ENCODE measurements around the gene DGKH. TPM values are rescaled to one million over a fixed set of nuclear protein-coding genes. Genes with fewer than 3 reads are reported as not detected.
A peak's percentile ranks its signal among the peaks of the same experiment; 100 is the strongest.

Gene DGKH
- total RNA-seq, 2 experiments from 2014 or later = 6.0 TPM

DNA sequence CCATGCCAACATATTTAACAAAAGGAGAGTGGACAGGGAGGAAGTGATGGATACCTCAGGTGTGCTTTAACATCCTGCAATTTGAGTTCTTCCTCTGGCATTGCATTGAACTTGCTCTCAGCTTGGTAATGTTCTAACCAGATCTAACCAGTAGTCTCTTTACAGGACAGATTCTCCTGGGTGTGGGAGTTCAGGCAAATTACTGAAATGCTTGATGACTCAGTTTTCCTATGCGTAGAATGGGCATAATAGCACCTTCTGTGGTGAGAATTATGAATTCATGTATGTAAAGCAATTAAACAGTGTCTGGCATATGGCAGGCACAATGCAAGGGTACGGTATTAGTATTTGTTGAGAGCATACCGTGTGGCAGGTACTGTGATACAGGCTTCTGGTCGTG, 227.1 kb downstream of the DGKH start:
- ATAC-seq (ENCODE audit: poor library complexity) (no peak), DNase-seq (peak in 2 of 14 experiments; percentile 20 to 32)
- POLR2A ChIA-PET = no interaction called here
- Histone ChIP-seq H3K27ac (ENCODE audit: low read depth in 1 of 2, low read length in 2 of 2) (peak overlapping the region in 1 of 2 donors; percentile 18), H3K27me3 (ENCODE audit: control insufficient read depth in 1 of 2, insufficient read depth in 2 of 2, low read length in 2 of 2) (no peaks in the 10 kb centered on the region), H3K4me1 (ENCODE audit: insufficient read depth, low read length) (peaks cover 42% of the 10 kb centered on the region), H3K9me3 (ENCODE audit: control insufficient read depth in 1 of 2, insufficient read depth in 1 of 2, low read length in 2 of 2) (no peaks in the 10 kb centered on the region), H3K36me3 (ENCODE audit: insufficient read depth, low read length) (no peaks in the 10 kb centered on the region), H3K4me3 (ENCODE audit: low read length) (no peak overlapping the region)
- Mint-ChIP-seq H3K36me3 (ENCODE audit: low read depth) (peaks cover 25% of the 10 kb centered on the region), H3K27me3 (no peaks in the 10 kb centered on the region), H3K4me3 (peak overlapping the region; percentile 56), H3K4me1 (ENCODE audit: low read depth) (peaks cover 53% of the 10 kb centered on the region), H3K9me3 (no peaks in the 10 kb centered on the region), H3K27ac (no peak overlapping the region)
- TF ChIP-seq, protein P1, sequence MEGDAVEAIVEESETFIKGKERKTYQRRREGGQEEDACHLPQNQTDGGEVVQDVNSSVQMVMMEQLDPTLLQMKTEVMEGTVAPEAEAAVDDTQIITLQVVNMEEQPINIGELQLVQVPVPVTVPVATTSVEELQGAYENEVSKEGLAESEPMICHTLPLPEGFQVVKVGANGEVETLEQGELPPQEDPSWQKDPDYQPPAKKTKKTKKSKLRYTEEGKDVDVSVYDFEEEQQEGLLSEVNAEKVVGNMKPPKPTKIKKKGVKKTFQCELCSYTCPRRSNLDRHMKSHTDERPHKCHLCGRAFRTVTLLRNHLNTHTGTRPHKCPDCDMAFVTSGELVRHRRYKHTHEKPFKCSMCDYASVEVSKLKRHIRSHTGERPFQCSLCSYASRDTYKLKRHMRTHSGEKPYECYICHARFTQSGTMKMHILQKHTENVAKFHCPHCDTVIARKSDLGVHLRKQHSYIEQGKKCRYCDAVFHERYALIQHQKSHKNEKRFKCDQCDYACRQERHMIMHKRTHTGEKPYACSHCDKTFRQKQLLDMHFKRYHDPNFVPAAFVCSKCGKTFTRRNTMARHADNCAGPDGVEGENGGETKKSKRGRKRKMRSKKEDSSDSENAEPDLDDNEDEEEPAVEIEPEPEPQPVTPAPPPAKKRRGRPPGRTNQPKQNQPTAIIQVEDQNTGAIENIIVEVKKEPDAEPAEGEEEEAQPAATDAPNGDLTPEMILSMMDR (IDR thresholded peaks at IDR 0.05) = no peak
- intact Hi-C loops (cut with DNase I, micrococcal nuclease) = loop anchor here (10.0 kb wide), 2 partner anchors 119 to 1261 kb away; partner anchors contain the start of gene ELF1 (in 1 of the 2)
- CTCF ChIA-PET = no interaction called here

DNA sequence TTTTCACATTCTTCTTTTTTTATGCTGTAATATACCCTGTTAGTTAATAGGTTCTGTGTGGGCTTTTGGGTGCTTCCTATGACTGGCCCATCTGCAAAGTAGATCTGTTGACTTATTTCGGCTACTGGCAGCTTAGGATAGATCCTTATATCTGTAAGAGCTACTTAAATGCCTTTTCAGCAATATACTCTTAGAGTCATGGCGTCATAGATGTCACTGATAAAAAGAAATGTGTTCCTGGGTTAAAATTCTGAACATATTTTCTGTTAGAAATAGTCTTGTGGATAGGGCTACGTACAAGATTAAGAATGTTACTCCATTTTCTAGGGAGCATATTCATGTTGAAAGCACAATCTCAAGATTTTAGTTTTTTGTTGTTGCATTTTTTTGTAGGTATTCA, 228.2 kb downstream of the DGKH start:
- Histone ChIP-seq H3K36me3 (ENCODE audit: insufficient read depth, low read length) (no peaks in the 10 kb centered on the region), H3K4me3 (ENCODE audit: low read length) (no peak overlapping the region), H3K9me3 (ENCODE audit: control insufficient read depth in 1 of 2, insufficient read depth in 1 of 2, low read length in 2 of 2) (no peaks in the 10 kb centered on the region), H3K4me1 (ENCODE audit: insufficient read depth, low read length) (peaks cover 35% of the 10 kb centered on the region), H3K27me3 (ENCODE audit: control insufficient read depth in 1 of 2, insufficient read depth in 2 of 2, low read length in 2 of 2) (no peaks in the 10 kb centered on the region), H3K27ac (ENCODE audit: low read depth in 1 of 2, low read length in 2 of 2) (no peak overlapping the region)
- Mint-ChIP-seq H3K4me1 (ENCODE audit: low read depth) (peaks cover 41% of the 10 kb centered on the region), H3K4me3 (peak overlapping the region; percentile 75), H3K27ac (no peak overlapping the region), H3K36me3 (ENCODE audit: low read depth) (peaks cover 18% of the 10 kb centered on the region), H3K9me3 (no peaks in the 10 kb centered on the region), H3K27me3 (no peaks in the 10 kb centered on the region)
- intact Hi-C loops (cut with DNase I, micrococcal nuclease) = loop anchor here (10.0 kb wide), 2 partner anchors 118 to 1262 kb away; partner anchors contain the start of gene ELF1 (in 1 of the 2)
- TF ChIP-seq, protein P1 (IDR thresholded peaks at IDR 0.05) = no peak
- CTCF ChIA-PET = no interaction called here
- no peak for DNase-seq
- POLR2A ChIA-PET = no interaction called here
- no peak for ATAC-seq (ENCODE audit: poor library complexity)

DNA sequence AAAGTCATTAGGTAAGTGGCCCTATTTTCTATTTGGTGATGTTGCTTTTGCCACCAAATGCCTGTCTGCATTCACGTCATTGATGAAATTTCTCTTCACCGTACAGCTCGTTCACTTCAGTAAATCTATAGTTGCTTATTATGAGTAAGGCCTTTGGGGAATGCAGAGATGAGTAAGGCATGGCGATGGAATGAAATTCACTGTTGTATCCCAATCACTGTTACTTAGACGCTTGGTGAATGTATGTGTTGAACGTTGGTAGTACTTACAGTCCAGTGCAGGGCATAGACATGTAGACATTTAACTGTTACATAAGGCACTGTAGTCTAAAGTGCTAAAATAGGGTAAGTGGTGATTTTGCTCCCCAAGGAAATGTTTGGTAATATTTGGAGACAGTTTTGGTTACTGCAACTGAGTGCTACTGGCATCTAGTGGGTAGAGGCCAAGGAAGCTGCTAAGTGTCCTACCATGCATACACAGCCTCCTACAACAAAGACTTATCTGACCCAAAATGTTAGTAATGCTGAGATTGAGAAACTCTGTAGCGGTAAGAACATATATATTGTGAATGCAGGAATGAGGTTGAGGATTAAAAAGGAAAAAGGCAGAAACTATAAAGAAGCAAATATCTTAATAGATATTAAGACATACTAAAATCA, 229.3 kb downstream of the DGKH start:
- Mint-ChIP-seq H3K27me3 (no peaks in the 10 kb centered on the region), H3K36me3 (ENCODE audit: low read depth) (peaks cover 11% of the 10 kb centered on the region), H3K4me3 (peak overlapping the region; percentile 47), H3K4me1 (ENCODE audit: low read depth) (peaks cover 40% of the 10 kb centered on the region), H3K27ac (no peak overlapping the region), H3K9me3 (no peaks in the 10 kb centered on the region)
- ChIA-PET CTCF (interaction anchor here (0.6 kb wide), 1 partner anchor 60 kb away, joined by 3 read pairs; no protein-coding TSS in a partner anchor), POLR2A (interaction anchor here (0.5 kb wide), 1 partner anchor 29 kb away, joined by 3 read pairs; no protein-coding TSS in a partner anchor)
- TF ChIP-seq, protein P1 (IDR thresholded peaks at IDR 0.05) = no peak
- no peak for ATAC-seq (ENCODE audit: poor library complexity)
- no peaks in the 10 kb centered on the region for H3K9me3 ChIP-seq (ENCODE audit: control insufficient read depth in 1 of 2, insufficient read depth in 1 of 2, low read length in 2 of 2)
- H3K27ac ChIP-seq (ENCODE audit: low read depth in 1 of 2, low read length in 2 of 2) = peak overlapping the region in 1 of 2 donors; percentile 15
- intact Hi-C loops (cut with DNase I, micrococcal nuclease) = loop anchor here (10.0 kb wide), 2 partner anchors 117 to 1263 kb away; partner anchors contain the start of gene ELF1 (in 1 of the 2)
- peaks cover 31% of the 10 kb centered on the region for H3K4me1 ChIP-seq (ENCODE audit: insufficient read depth, low read length)
- no peak for DNase-seq
- no peaks in the 10 kb centered on the region for H3K36me3 ChIP-seq (ENCODE audit: insufficient read depth, low read length)
- no peaks in the 10 kb centered on the region for H3K27me3 ChIP-seq (ENCODE audit: control insufficient read depth in 1 of 2, insufficient read depth in 2 of 2, low read length in 2 of 2)
- no peak overlapping the region for H3K4me3 ChIP-seq (ENCODE audit: low read length)
